Stomach (tissue), 9 donors: ENCODE results near the gene RAD9A. TPM values are rescaled to one million over a fixed set of nuclear protein-coding genes. Genes with fewer than 3 reads are reported as not detected.

Experiments
- DNase-seq, 2 donors: peaks; one replicate each; pipeline versions ENCODE4 v3.0.0 to v3.0.0-alpha.2; 2013 to 2019
- H3K27ac ChIP-seq, 5 donors: fragments of 200-600 bp in 4 of 5; sonication (generic) in 4 of 5; one replicate each; pipeline ENCODE4 v1.5.1; 2013 to 2019; ENCODE audit warnings: mild to moderate bottlenecking in 1 of 5, moderate library complexity in 1 of 5
- H3K27me3 ChIP-seq, 3 donors: fragments of 200-600 bp; sonication (generic); one replicate each; pipeline ENCODE4 v1.5.1; 2017 to 2019; ENCODE audit warnings: mixed run types in 1 of 3
- H3K36me3 ChIP-seq, 4 donors: fragments of 200-600 bp; sonication (generic); 1 replicate in 3 of 4; 2 replicates in 1 of 4; pipeline ENCODE4 v1.5.1; 2016 to 2019
- H3K4me1 ChIP-seq, 4 donors: fragments of 200-600 bp; sonication (generic); one replicate each; pipeline ENCODE4 v1.5.1; 2016 to 2019
- H3K4me3 ChIP-seq, 4 donors: fragments of 200-600 bp; sonication (generic) in 3 of 4; one replicate each; pipeline ENCODE4 v1.5.1; 2016 to 2019; ENCODE audit warnings: mild to moderate bottlenecking in 1 of 4
- H3K9me3 ChIP-seq, 4 donors: fragments of 200-600 bp; sonication (generic); one replicate each; pipeline ENCODE4 v1.5.1; 2016 to 2019
- CTCF ChIP-seq, 7 experiments: fragments of 450-650 bp in 4 of 7; fragments of 200-600 bp in 3 of 7; sonication (generic) in 3 of 7; IDR thresholded peaks; one replicate each; pipeline ENCODE4 v1.5.1; 2016 to 2019; ENCODE audit warnings: antibody characterized with exemption in 7 of 7, control low read depth in 2 of 7, mild to moderate bottlenecking in 1 of 7
- EP300 ChIP-seq: sonication (generic); formaldehyde crosslinking; IDR thresholded peaks from one replicate; pipeline ENCODE4 v1.6.1; 2017; ENCODE audit warnings: antibody characterized with exemption
- POLR2A ChIP-seq, 4 donors: fragments of 450-650 bp; IDR thresholded peaks; one replicate each; pipeline ENCODE4 v1.6.1; 2016; ENCODE audit warnings: antibody characterized with exemption in 4 of 4, control low read depth in 2 of 4, mild to moderate bottlenecking in 1 of 4, moderate library complexity in 1 of 4
- POLR2AphosphoS5 ChIP-seq, 3 donors: sonication (generic); formaldehyde crosslinking; IDR thresholded peaks; one replicate each; pipeline ENCODE4 v1.6.1; 2016; ENCODE audit warnings: antibody characterized with exemption in 3 of 3
- WGBS, 5 donors: extraction: QIAGEN DNeasy Blood & Tissue Kit in 3 of 5; methylation state at CpG; one replicate each; pipeline versions ENCODE4 v1.1.5 to v1.1.7; 2013 to 2018; 5-methylcytosine and 5-hydroxymethylcytosine counted together
- intact Hi-C: fragments of 100-400 bp; cut with DNase I; formaldehyde crosslinking; loops from one replicate; pipeline ENCODE4 v1.15.1; 2023; ENCODE audit warnings: low total_unique reads
- polyA plus RNA-seq, 3 donors: library from polyadenylated mRNA; stranded (reverse); fragments of 200-250 nt; gene quantifications; one replicate each; pipeline ENCODE4 v1.2.3, GENCODE V29; 2013
- total RNA-seq, 5 donors: library from RNA; depleted of rRNA; stranded (reverse); fragments of >200 nt; gene quantifications; one replicate each; pipeline versions ENCODE4 v1.1.0 to v1.2.3, GENCODE V29; 2014 to 2016
- donor health status: healthy with polysubstance abuse.
- donor health status: Bipolar disorder and iron deficiency.
- donor health status: healthy.

The RAD9A gene
- total and polyA plus RNA-seq, 8 donors: 7.0 to 88.9 (median 28.7) TPM

- peak overlapping the region in 1 of 5 donors; percentile 17 for H3K27ac ChIP-seq
- intact Hi-C loops: loop anchor here (5.0 kb wide), 1 partner anchor 32 kb away; no protein-coding TSS in a partner anchor
- H3K27me3 ChIP-seq: no peaks in the 10 kb centered on the region
These were observed 41.8 kb upstream of the RAD9A start for GRCh38 chr11:67349928-67350465.

DNA sequence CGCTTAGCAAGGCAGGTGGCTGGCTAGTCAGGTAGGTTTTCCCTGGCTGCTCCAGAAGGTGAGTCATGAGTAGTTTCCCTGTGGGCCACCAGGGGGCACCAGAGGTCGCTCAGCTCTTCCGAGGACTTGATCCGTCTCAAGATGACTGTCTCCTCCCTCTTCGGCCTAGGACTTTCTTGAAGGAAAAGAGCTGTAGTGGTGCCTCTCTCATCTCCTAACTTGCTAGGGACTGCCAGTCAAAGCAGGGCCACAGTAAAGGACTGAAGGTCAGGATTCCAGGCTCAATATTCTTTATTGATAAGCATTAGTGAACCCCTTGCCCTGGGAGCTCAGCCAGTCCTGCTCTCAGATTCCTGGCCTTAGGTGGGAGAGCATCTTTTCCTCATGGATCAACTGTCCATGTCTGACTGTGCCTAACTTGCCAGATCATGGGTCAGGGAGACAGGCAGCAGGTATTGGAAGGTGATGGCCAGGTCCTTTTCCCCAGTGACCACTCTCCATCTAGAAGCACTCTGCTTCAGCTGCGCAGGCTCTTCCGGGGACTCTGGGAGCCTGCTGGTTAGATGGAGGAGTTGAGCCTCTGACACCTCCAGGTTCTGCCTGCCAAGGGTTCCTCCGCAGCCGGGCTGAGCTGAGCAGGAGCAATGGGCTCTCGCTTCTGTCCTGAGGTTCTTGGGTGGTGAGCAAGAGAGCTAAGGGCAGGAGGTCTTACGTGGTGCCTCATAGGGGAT, 40.3 kb upstream of the RAD9A start:
- intact Hi-C loops: no loop called here
- WGBS, 5 donors: 46 to 63% (median 51%) methylated on average over 9 to 11 of the region's 11 CpGs
- Histone ChIP-seq H3K4me3 (peak overlapping the region in 2 of 4 donors; percentile 55 to 63), H3K27ac (peak overlapping the region; percentile 47 to 100 (median 100)), H3K27me3 (no peaks in the 10 kb centered on the region), H3K36me3 (peaks cover 0 to 7% (median 0%) of the 10 kb centered on the region in 4 donors), H3K9me3 (no peaks in the 10 kb centered on the region), H3K4me1 (peaks cover 54 to 87% (median 72%) of the 10 kb centered on the region in 4 donors)
- TF ChIP-seq EP300 (no peak), POLR2AphosphoS5 (IDR thresholded peaks at IDR 0.05) (peak in 2 of 3 donors; percentile 23 to 78), CTCF (IDR thresholded peaks at IDR 0.05) (peak in 6 of 7 experiments; percentile 72 to 95 (median 90)), POLR2A (IDR thresholded peaks at IDR 0.05) (no peak)
- DNase-seq: peak; percentile 75 to 95

More at GRCh38 chr11:67349928-67350465, 41.8 kb upstream of the RAD9A start:
- DNase-seq: no peak
- H3K4me3 ChIP-seq: no peak overlapping the region
- 81 to 84% (median 82%) methylated on average over 4 of the region's 4 CpGs for WGBS, 5 donors
- H3K9me3 ChIP-seq: no peaks in the 10 kb centered on the region
- peaks cover 0 to 7% (median 0%) of the 10 kb centered on the region in 4 donors for H3K36me3 ChIP-seq
- H3K4me1 ChIP-seq: peaks cover 46 to 87% (median 69%) of the 10 kb centered on the region in 4 donors
- TF ChIP-seq EP300 (no peak), POLR2AphosphoS5 (IDR thresholded peaks at IDR 0.05) (no peak), POLR2A (IDR thresholded peaks at IDR 0.05) (no peak), CTCF (IDR thresholded peaks at IDR 0.05) (no peak)

- Histone ChIP-seq H3K36me3 (peaks cover 0 to 7% (median 0%) of the 10 kb centered on the region in 4 donors), H3K27ac (peak overlapping the region; percentile 99 to 100 (median 100)), H3K9me3 (no peaks in the 10 kb centered on the region), H3K4me1 (peaks cover 65 to 90% (median 79%) of the 10 kb centered on the region in 4 donors), H3K4me3 (peak overlapping the region; percentile 55 to 78 (median 70)), H3K27me3 (no peaks in the 10 kb centered on the region)
- DNase-seq: peak; percentile 59 to 78
- no peak for TF ChIP-seq EP300
- no peak for TF ChIP-seq POLR2AphosphoS5 (IDR thresholded peaks at IDR 0.05)
- no peak for TF ChIP-seq POLR2A (IDR thresholded peaks at IDR 0.05)
- TF ChIP-seq CTCF (IDR thresholded peaks at IDR 0.05): no peak
- 10 to 19% (median 12%) methylated on average over 15 to 25 of the region's 25 CpGs for WGBS, 5 donors
- intact Hi-C loops: no loop called here
These were observed 39.1 kb upstream of the RAD9A start for GRCh38 chr11:67352546-67353316.
